ENCODE measurements around the gene L3MBTL4.

GRCh38 chr18:5980721-5981120 lies 434.0 kb downstream of the L3MBTL4 start:
- no peak for TF ChIP-seq CTCF (IDR thresholded peaks at IDR 0.05)
- no peak for TF ChIP-seq EZH2phosphoT487 (IDR thresholded peaks at IDR 0.05)

All from neural progenitor cell (in vitro differentiated cells).